ENCODE data around the gene TAL1.

Gene TAL1

GRCh38 chr1:47229886-47230691 is 1.9 kb downstream of the TAL1 start:
- DNase-seq (ENCODE audit: low read depth in 2 of 2): no peak

DNA sequence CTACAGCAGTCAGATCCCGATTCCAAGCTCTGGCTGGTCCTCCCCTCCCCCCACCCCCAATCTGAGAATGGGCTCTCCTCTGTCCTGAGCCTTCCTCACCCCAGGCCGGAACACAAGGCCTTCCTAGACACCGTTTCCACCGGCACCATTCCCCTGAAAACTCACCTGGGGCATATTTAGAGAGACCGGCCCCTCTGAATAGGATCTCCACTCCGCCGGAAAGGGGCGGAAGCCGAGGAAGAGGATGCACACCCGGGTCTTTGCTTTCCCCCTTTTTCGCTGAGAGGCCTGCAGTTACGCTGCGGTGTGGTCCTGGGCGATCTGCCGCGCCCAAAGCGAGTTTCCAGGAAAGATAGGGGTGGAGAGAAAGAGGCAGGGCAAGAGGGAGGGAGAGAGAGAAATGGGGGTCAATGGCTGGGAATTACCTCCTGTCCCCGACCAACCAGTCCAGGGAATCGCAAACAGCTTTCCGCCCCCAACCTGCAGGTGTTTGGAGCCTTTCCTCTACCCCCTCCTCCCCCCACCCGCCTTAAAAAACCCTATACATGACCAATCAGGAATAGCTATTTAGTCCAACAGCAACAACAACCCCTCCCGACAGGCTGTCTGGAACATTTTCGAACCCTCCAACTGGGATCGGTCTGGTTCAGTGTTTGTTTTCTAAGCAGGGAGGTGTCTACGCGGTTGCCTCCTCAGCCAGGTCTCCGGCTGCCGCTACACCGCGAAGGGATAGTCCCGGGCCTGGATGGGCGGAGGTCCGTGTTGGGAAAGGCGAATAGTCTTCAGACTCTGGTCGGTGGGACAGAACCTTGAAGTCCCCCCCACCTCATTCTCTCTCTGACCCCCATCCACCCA is 2.8 kb downstream of the TAL1 start:
- no peak for DNase-seq (ENCODE audit: low read depth in 2 of 2)

GRCh38 chr1:47228644-47229030 is 3.4 kb downstream of the TAL1 start:
- no peak for DNase-seq (ENCODE audit: low read depth in 2 of 2)

- no peak for DNase-seq (ENCODE audit: low read depth in 2 of 2)
Measured at GRCh38 chr1:47227341-47228232, 4.4 kb downstream of the TAL1 start.

DNA sequence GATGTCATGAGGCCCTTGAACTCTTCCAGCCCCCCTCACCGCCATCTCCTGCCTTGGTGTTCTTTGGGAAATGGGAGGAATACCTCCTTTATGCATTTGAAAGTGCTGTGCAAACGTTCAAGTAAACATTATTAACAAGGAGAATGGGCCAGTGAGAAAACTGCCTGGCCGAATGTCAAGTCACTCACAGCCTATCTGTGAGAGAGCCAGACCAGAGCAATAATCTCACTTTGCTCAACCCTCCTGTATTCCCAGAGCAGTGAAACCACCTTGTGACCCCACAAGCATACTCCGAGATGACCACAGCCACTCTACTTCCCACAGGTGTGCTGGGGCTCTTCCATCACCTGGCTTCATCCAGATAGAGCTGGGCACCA is 5.2 kb downstream of the TAL1 start:
- no peak for DNase-seq (ENCODE audit: low read depth in 2 of 2)

GRCh38 chr1:47226121-47226838 is 5.7 kb downstream of the TAL1 start:
- DNase-seq (ENCODE audit: low read depth in 2 of 2): no peak

DNA sequence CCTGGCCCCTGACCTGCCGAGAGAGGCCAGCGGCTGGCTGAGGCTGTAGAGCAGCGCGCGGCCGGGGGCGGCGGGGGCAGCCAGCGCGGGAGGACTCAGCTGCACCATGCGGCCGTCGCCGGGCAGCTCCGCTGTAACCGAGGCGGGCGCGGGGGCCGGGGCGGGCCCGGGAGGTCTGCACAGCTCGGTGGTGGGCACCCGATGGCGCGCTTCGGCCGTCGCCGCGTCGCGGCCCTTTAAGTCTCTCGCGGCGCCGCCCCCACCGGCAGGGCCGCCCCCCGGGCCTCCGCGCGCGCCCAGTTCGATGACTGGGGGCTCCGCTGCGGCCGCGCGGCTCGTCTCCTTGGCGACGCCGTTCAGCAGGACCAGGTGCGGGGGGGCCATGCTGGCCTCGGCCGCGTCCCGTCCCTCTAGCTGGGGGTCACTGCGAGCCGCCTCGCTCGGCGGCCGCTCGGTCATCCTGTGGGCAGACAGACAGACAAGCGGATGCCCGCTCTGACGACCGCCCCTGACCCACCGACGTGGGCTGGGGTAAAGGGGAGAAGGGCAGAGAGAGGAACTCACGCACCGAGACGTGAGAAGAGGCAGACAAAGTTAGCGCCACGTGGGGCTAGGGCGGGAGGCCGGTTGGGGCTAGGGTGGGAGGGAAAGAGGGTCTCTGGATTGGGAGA is 6.5 kb downstream of the TAL1 start:
- DNase-seq (ENCODE audit: low read depth in 2 of 2): no peak

- DNase-seq (ENCODE audit: low read depth in 2 of 2): no peak
Measured at GRCh38 chr1:47224676-47225399, 7.2 kb downstream of the TAL1 start.

GRCh38 chr1:47223921-47224675 is 7.9 kb downstream of the TAL1 start:
- no peak for DNase-seq (ENCODE audit: low read depth in 2 of 2)

DNA sequence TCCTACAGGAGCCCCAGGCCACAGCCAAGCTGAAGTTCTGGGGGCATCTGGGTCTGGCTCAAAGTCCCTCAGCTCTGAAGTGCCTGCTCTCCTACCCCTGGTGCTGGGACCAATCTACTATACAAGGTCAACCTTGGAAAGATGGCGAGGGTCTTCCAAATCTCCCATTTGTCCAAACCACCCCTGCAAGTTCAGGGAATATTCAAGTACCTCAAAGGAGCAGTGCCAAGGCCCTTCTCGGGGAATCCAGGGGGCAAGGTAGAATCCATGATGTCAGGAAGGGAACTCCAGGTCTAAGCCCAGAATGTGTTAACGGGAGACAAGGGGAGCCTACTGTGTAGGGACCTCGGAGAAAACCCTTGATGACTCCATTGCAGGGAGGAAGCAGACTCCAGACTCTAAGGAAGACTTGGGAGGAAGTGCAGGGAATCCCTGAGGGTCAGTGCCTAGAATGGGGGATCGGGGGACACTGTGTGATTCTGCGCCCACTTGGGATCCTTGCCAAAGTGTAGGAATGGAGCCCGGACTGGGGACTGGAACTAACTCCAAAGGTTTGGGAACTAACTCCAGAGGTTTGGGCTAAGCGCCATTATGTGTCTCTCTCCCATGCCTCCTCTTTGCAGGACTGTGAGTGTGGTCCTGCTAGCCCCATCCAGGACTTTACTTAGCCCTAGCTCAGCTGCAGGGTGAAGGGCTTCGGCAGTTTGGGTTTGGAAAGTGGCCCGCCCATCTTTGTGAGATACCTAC is 8.7 kb downstream of the TAL1 start:
- DNase-seq (ENCODE audit: low read depth in 2 of 2): no peak

DNA sequence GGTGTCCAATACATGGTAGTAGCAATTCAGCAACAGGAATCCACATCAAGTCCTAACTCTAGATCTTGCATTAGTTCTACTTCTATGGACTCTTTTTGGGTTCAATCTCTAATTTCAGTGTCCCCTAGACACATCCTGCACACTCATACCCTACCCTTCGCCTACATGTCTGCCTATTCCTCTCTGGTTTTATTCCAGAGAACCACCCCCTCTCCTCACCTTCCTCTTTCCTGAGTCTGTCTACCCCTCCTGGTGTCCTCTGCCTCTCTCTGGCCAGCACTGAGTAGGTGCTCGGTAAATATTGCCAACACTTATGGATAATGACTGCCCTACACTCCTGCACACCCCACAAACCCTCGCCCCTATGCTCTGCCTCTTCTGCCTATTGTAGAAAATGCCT is 9.5 kb downstream of the TAL1 start:
- no peak for DNase-seq (ENCODE audit: low read depth in 2 of 2)

GRCh38 chr1:47219590-47220220 is 12.3 kb downstream of the TAL1 start:
- no peak for DNase-seq (ENCODE audit: low read depth in 2 of 2)

DNA sequence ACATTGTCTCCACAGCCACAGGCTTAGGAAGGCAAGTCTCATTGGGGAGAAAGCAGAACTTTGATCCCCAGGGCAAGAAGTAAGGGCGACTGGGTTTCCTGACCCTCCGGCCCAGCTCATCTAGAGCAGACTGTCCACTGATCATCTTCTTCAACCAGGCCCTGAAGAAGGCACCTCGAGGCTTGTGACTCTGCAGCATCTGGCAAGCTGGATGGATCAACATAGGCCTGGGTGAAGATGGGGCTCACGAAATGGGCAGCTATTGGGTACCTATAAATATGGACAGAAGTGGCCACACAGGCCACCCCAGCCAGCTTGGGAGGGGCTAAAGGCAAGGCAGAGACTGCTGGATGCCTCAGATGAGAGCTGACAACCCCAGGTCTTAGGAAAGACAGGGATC is 13.0 kb downstream of the TAL1 start:
- no peak for DNase-seq (ENCODE audit: low read depth in 2 of 2)

GRCh38 chr1:47216278-47217059 is 15.6 kb downstream of the TAL1 start:
- DNase-seq (ENCODE audit: low read depth in 2 of 2): no peak

- DNase-seq (ENCODE audit: low read depth in 2 of 2): no peak
Measured at GRCh38 chr1:47215713-47216112, 16.3 kb downstream of the TAL1 start.

DNA sequence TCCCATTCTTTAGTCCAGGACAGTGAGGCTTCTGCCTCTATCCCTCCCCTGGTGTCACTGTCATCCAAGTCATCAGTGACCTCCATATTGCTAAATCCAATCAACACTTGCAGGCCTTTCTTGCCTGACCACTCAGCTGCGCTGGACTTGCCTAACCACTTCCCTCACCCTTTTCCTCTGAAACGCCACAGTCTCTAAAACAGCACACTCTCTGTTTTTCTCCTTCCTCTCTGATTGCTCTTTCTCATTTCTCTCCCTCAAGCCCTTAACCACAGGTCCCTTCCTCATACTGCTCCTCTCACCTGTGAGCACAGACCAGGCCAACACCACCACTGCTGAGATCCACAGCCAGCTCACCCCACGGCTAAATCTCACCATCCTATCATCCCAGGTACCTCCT is 17.5 kb downstream of the TAL1 start:
- DNase-seq (ENCODE audit: low read depth in 2 of 2): no peak

DNA sequence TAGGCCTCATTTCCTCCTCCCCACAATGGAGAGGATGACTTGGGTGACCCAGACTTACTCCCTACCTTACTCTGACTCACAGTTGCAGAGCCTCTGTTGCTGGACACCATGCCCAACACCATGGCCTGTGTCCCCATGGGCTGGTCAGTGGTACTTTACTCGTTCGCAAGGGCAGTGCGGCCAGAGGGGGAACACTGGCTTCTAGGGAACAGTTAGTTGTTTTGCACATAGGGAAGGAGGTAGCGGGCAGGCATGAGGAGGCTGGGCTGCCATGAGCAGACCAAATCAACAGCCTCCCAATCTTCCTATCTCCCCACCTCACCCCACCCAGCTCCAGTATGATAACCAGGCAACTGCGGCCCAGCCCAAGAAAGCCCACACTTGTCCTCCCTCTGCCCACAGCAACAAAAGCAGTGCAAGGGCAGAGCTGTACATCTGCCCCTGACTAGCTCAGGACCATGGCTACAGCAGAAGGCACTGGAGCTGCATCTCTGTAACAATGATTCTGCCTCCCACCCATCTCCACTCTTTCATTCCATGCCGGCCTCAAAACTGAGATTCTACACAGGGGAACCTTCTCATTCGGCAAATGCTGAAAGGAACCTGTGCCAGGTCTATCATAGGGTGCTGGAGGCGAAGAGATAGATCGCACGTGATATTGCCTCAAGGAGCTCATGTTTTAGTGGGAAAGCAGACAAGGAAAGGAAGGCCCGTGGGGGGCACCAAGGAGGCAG is 18.6 kb downstream of the TAL1 start:
- no peak for DNase-seq (ENCODE audit: low read depth in 2 of 2)

Data from stimulated activated CD4-positive, alpha-beta T cell treated with anti-CD3 and anti-CD28 coated beads, Interleukin-15, amount 100 ng/mL, for 48 hours (primary cell).